GM12878 (cell line): Measurements from ENCODE around the gene ATP1A3. TPM values are rescaled to one million over a fixed set of nuclear protein-coding genes. Genes with fewer than 3 reads are reported as not detected.

Experiments used
- ATAC-seq: fragments of 200-7000 bp; cut with Tn5 transposase; 3 replicates; pipeline ENCODE4 v1.9.1; 2020; ENCODE audit warnings: mild to moderate bottlenecking, moderate library complexity
- Bru-seq: library from RNA; stranded (reverse); fragments of 400-500 nt; gene quantifications from one replicate; lab custom pipeline; 2021; lab: Mats Ljungman, UMichigan
- BruChase-seq, 2 experiments: library from RNA; stranded (reverse); fragments of 400-500 nt; gene quantifications; one replicate each; lab custom pipeline; 2021; lab: Mats Ljungman, UMichigan
- BruUV-seq: library from RNA; stranded (reverse); fragments of 400-500 nt; replicated peaks from 2 replicates; lab custom pipeline; 2021; lab: Mats Ljungman, UMichigan
- CTCF ChIA-PET: fragments of 300-600 bp; sonication (Branson Sonifier 250); formaldehyde crosslinking; extraction: SDS; loops from one replicate; lab custom pipeline; 2021; ENCODE audit warnings: inconsistent platforms; lab: Yijun Ruan, JAX
- POLR2A ChIA-PET: fragments of 350-600 bp; formaldehyde crosslinking; extraction: SDS; loops from one replicate; lab custom pipeline; 2021; ENCODE audit warnings: inconsistent platforms; lab: Charles Lee
- RAD21 ChIA-PET: fragments of 300-600 bp; sonication (Branson Sonifier 250); formaldehyde crosslinking; loops from one replicate; lab custom pipeline; 2023; ENCODE audit warnings: antibody characterized with exemption; ENCODE audit not compliant: unreplicated experiment; lab: Charles Lee
- SMC1A ChIA-PET: fragments of 300-600 bp; sonication (Branson Sonifier 250); formaldehyde crosslinking; loops from one replicate; lab custom pipeline; 2023; ENCODE audit not compliant: unreplicated experiment, uncharacterized antibody; lab: Charles Lee
- DNase-seq: peaks from one replicate; pipeline ENCODE4 v3.0.0-alpha.2; 2011; ENCODE audit warnings: low read depth, low spot score
- FAIRE-seq: peaks from 3 replicates; lab custom pipeline; 2011; peaks lifted over from hg19 to GRCh38; lab: Jason Lieb, UNC
- H2AFZ ChIP-seq: 2 replicates; pipeline ENCODE4 v1.6.0; 2011; ENCODE audit warnings: low read depth, low read length, control low read depth; ENCODE audit not compliant: control insufficient read depth
- H3K27ac ChIP-seq: 2 replicates; pipeline ENCODE4 v1.5.1; 2011; ENCODE audit warnings: control low read depth; ENCODE audit not compliant: control insufficient read depth, insufficient read depth
- H3K27me3 ChIP-seq, 2 experiments: replicated peaks in 1 of 2; 2 replicates each; pipeline versions ENCODE4 v1.6.0 to v1.6.1; 2011; ENCODE audit warnings: low read length in 1 of 2; ENCODE audit not compliant: control insufficient read depth in 2 of 2, insufficient read depth in 2 of 2
- H3K36me3 ChIP-seq, 2 experiments: 2 replicates each; pipeline ENCODE4 v1.5.1; 2011; ENCODE audit warnings: low read length in 1 of 2; ENCODE audit not compliant: control insufficient read depth in 2 of 2, insufficient read depth in 2 of 2
- H3K4me1 ChIP-seq: 2 replicates; pipeline ENCODE4 v1.6.1; 2011; ENCODE audit warnings: mild to moderate bottlenecking, low read length, moderate library complexity, mixed read lengths; ENCODE audit not compliant: control insufficient read depth, insufficient read depth
- H3K4me2 ChIP-seq: 2 replicates; pipeline ENCODE4 v1.6.0; 2011; ENCODE audit warnings: control low read depth; ENCODE audit not compliant: control insufficient read depth, insufficient read depth
- H3K4me3 ChIP-seq: fragments of 200-600 bp; sonication (generic); 2 replicates; pipeline ENCODE4 v1.5.1; 2016
- H3K79me2 ChIP-seq: 2 replicates; pipeline ENCODE4 v1.6.0; 2011; ENCODE audit warnings: low read length; ENCODE audit not compliant: control insufficient read depth, insufficient read depth
- H3K9ac ChIP-seq: 2 replicates; pipeline ENCODE4 v1.8.0; 2011; ENCODE audit warnings: low read length, control low read depth, mixed read lengths; ENCODE audit not compliant: control insufficient read depth, insufficient read depth
- H3K9me3 ChIP-seq: replicated peaks from 3 replicates; pipeline ENCODE4 v1.5.1; 2011; ENCODE audit warnings: mild to moderate bottlenecking, low read length; ENCODE audit not compliant: control insufficient read depth, insufficient read depth
- H4K20me1 ChIP-seq: 2 replicates; pipeline ENCODE4 v1.6.0; 2011; ENCODE audit not compliant: control insufficient read depth, insufficient read depth
- CREB1 ChIP-seq: IDR thresholded peaks from 2 replicates; pipeline ENCODE4 v1.6.1; 2012; ENCODE audit warnings: low read depth, mild to moderate bottlenecking, inconsistent platforms
- DPF2 ChIP-seq: fragments of 450-650 bp; IDR thresholded peaks from 2 replicates; pipeline ENCODE4 v1.6.1; 2017; ENCODE audit warnings: mild to moderate bottlenecking
- EGR1 ChIP-seq, 2 experiments: IDR thresholded peaks; 1 replicate in 1 of 2; 2 replicates in 1 of 2; pipeline ENCODE4 v1.6.1; 2011 to 2012; ENCODE audit warnings: low read depth in 2 of 2, low read length in 2 of 2, borderline replicate concordance in 1 of 2, mild to moderate bottlenecking in 1 of 2, moderate library complexity in 1 of 2
- IKZF1 ChIP-seq: fragments of 450-650 bp; conservative IDR thresholded peaks from 2 replicates; pipeline ENCODE4 v1.6.1; 2017; ENCODE audit warnings: antibody characterized with exemption, mild to moderate bottlenecking
- NFYB ChIP-seq: IDR thresholded peaks from 2 replicates; pipeline ENCODE4 v1.6.1; 2011; ENCODE audit warnings: low read depth, mild to moderate bottlenecking, low read length, improper control_type of control experiment, moderate library complexity; ENCODE audit not compliant: insufficient read depth
- PBX3 ChIP-seq: IDR thresholded peaks from 2 replicates; pipeline ENCODE4 v1.6.1; 2011; ENCODE audit warnings: mild to moderate bottlenecking, low read depth, low read length, moderate library complexity; ENCODE audit not compliant: insufficient replicate concordance
- PKNOX1 ChIP-seq: fragments of 450-650 bp; IDR thresholded peaks from 2 replicates; pipeline ENCODE4 v1.6.1; 2016; ENCODE audit warnings: mild to moderate bottlenecking
- SMC3 ChIP-seq: IDR thresholded peaks from 2 replicates; pipeline ENCODE4 v1.6.1; 2011; ENCODE audit warnings: low read length, improper control_type of control experiment, borderline replicate concordance
- ZSCAN29 ChIP-seq: fragments of 450-650 bp; IDR thresholded peaks from 2 replicates; pipeline ENCODE4 v1.6.1; 2017; ENCODE audit warnings: mild to moderate bottlenecking, moderate library complexity
- WGBS: methylation state at CpG from one replicate; pipeline ENCODE4 v1.1.6; 2016; ENCODE audit warnings: low lambda C conversion rate; ENCODE audit not compliant: insufficient replicate concordance, insufficient coverage; ENCODE audit errors: missing lambda C conversion rate; 5-methylcytosine and 5-hydroxymethylcytosine counted together
- in situ Hi-C: fragments of 300-500 bp; cut with MboI; formaldehyde crosslinking; loops from 9 replicates; pipeline ENCODE4 v1.14.3; 2018; ENCODE audit warnings: mixed read lengths
- intact Hi-C: fragments of 100-400 bp; cut with micrococcal nuclease; formaldehyde crosslinking; loops from one replicate; pipeline ENCODE4 v1.14.2; 2022; ENCODE audit not compliant: unreplicated experiment
- long read RNA-seq, 2 experiments: library from polyadenylated mRNA; unstranded; transcript quantifications; one replicate each; pipeline ENCODE4 v2.0.0, GENCODE V29; 2019 to 2020
- polyA minus RNA-seq, 3 experiments: library from RNA; depleted of rRNA, polyadenylated mRNA; stranded (reverse); fragments of >200 nt; gene quantifications; 2 replicates each; pipeline ENCODE4 v1.2.3, GENCODE V29; 2011
- polyA plus RNA-seq, 11 experiments: library from polyadenylated mRNA; depleted of rRNA in 4 of 11; unstranded in 6 of 11; stranded (reverse) in 5 of 11; fragments of >200 nt; fragmentation: Nextera tagmentation in 4 of 11; fragmentation: Illumina TruSeq in 1 of 11; extraction: Ambion mirVana in 4 of 11; extraction: Trizol in 1 of 11; gene quantifications; 1 replicate in 1 of 11; 2 replicates in 10 of 11; pipeline versions ENCODE4 v1.2.1 to v1.2.3, GENCODE V29; 2011 to 2016; ENCODE audit warnings: inconsistent platforms in 2 of 11, missing spikeins in 2 of 11, low read depth in 1 of 11
- total RNA-seq, 4 experiments: library from RNA; depleted of rRNA in 3 of 4; stranded (reverse); fragments of >200 nt in 3 of 4; fragmentation: Illumina TruSeq in 1 of 4; extraction: Trizol in 1 of 4; gene quantifications; 2 replicates each; pipeline versions ENCODE4 v1.2.1 to v1.2.3, GENCODE V29; 2013 to 2021

Gene ATP1A3
- 1.6 and 3.6 TPM in 2 replicates for total RNA-seq (2013; cell fraction: nucleolus; rRNA removed)
- total RNA-seq (2014; rRNA removed): 0.17 and 0.22 TPM in 2 replicates
- 0.09 and 0.22 TPM in 2 replicates for total RNA-seq (2014; rRNA removed; fragmentation: Illumina TruSeq; extraction: Trizol)
- 0.64 and 0.72 TPM in 2 replicates for total RNA-seq (2021)
- polyA plus RNA-seq (2011; ENCODE audit: low read depth): 0.76 TPM
- polyA plus RNA-seq (2011; rRNA removed): 0.20 TPM in 1 of 2 replicates, not detected in the other
- polyA plus RNA-seq (2011; cell fraction: cytosol; rRNA removed): 0.22 and 0.24 TPM in 2 replicates
- 0.73 and 0.85 TPM in 2 replicates for polyA plus RNA-seq (2011; cell fraction: nucleus; rRNA removed)
- 2.4 TPM in 2 replicates for polyA plus RNA-seq (2012)
- polyA plus RNA-seq (2014; fragmentation: Illumina TruSeq; extraction: Trizol): 0.06 and 0.37 TPM in 2 replicates
- not detected for polyA plus RNA-seq (2014; fragmentation: Nextera tagmentation; extraction: Ambion mirVana)
- 0.28 and 0.84 TPM in 2 replicates for polyA plus RNA-seq (2014; rRNA removed)
- polyA plus RNA-seq (2016; fragmentation: Nextera tagmentation; extraction: Ambion mirVana): under 1 TPM; 0.39 to 0.86 TPM
- 0.29 and 0.41 TPM in 2 replicates for polyA minus RNA-seq (2011; rRNA and poly(A)+ RNA removed)
- polyA minus RNA-seq (2011; cell fraction: cytosol; rRNA and poly(A)+ RNA removed): 0.62 and 0.67 TPM in 2 replicates
- 0.24 and 0.38 TPM in 2 replicates for polyA minus RNA-seq (2011; cell fraction: nucleus; rRNA and poly(A)+ RNA removed)
- not detected for Bru-seq, nascent RNA
- percentile 15 among the genes with signal in this experiment for BruChase-seq, experiment 1, labeled RNA remaining after a 6-hour chase
- BruChase-seq, experiment 2, labeled RNA remaining after a 2-hour chase: percentile 12 among the genes with signal in this experiment
- long read RNA-seq, experiment 1: 0 reads
- long read RNA-seq, experiment 2: 0 reads

GRCh38 chr19:41993612-41994483, at the start of gene ATP1A3:
Gene ATP1A3 (minus strand): TSS chr19:41994230. CDS start chr19:41994076, 154 bp downstream.
- Histone ChIP-seq H3K9me3 (no peaks in the 10 kb centered on the region), H3K27ac (no peak within 1 kb of the TSS), H4K20me1 (no peaks in the 10 kb centered on the region), H3K79me2 (no peaks in the 10 kb centered on the region), H3K4me1 (peaks cover 3% of the 10 kb centered on the region), H2AFZ (peak within 1 kb of the TSS; percentile 29), H3K4me2 (peak within 1 kb of the TSS; percentile 59), H3K9ac (no peak within 1 kb of the TSS), H3K4me3 (peak within 1 kb of the TSS; percentile 69), H3K27me3 (peaks cover 0 to 10% of the 10 kb centered on the region in 2 experiments; a peak in 2 of 4 replicates), H3K36me3 (no peaks in the 10 kb centered on the region)
- DNase-seq (no peak), ATAC-seq (peak; percentile 90), FAIRE-seq (no peak)
- 7% methylated on average over 56 of the region's 84 CpGs for WGBS
- intact Hi-C loops (no loop called here), in situ Hi-C loops (no loop called here)
- no TSS peak for BruUV-seq
- SMC1A ChIA-PET: no interaction called here
- RAD21 ChIA-PET: interaction anchor here (0.6 kb wide), 1 partner anchor 30 kb away, joined by 3 read pairs; no protein-coding TSS in a partner anchor
- CTCF ChIA-PET: no interaction called here
- TF ChIP-seq NFYB (peak; percentile 57; the same call in 1 of the 2 replicates), PBX3 (peak; percentile 91), PKNOX1 (peak; percentile 92), DPF2 (peak; percentile 66; the same call in 1 of the 2 replicates), ZSCAN29 (no peak), EGR1 (IDR thresholded peaks at IDR 0.05; ENCODE audit: borderline replicate concordance in 1 of 2, low read depth in 2 of 2, low read length in 2 of 2) (peak in 1 of 2 experiments; percentile 48; a peak in 1 of 3 replicates), IKZF1 (0 out of 2 replicates have a peak, but pooled peaks have one; percentile 25), SMC3 (no peak), CREB1 (peak; percentile 26; the same call in 1 of the 2 replicates)
- POLR2A ChIA-PET: no interaction called here
